GM13977 (cell line): ENCODE results near the gene OR2T11.

Experiments used
- DNase-seq: peaks from one replicate; pipeline ENCODE4 v3.0.0; 2012; ENCODE audit warnings: low spot score
- CTCF ChIP-seq: IDR thresholded peaks from 2 replicates; pipeline ENCODE4 v1.5.1; 2012; ENCODE audit warnings: mild to moderate bottlenecking, control low read depth; ENCODE audit not compliant: insufficient read depth; ENCODE audit errors: extremely low read depth, missing control alignments
- in situ Hi-C: fragments of 300-500 bp; cut with MboI; formaldehyde crosslinking; loops from one replicate; pipeline ENCODE4 v1.12.0; 2022; ENCODE audit warnings: low sequenced_read_pairs, low pct_unique_long_range_greater_than_20kb, mixed read lengths, inconsistent platforms; ENCODE audit not compliant: unreplicated experiment

Gene OR2T11

GRCh38 chr1:248597589-248597988 lies 37.3 kb downstream of the OR2T11 start, which contains the start of gene OR2T10:
TSS of gene OR2T10 (minus strand) at chr1:248597700. CDS start at chr1:248593768, 3,932 bp downstream.
- TF ChIP-seq CTCF, result no peak
- no peak for DNase-seq
- in situ Hi-C loops, result no loop called here

- DNase-seq, result no peak
- TF ChIP-seq CTCF, result no peak
- in situ Hi-C loops, result no loop called here
Measured at GRCh38 chr1:248596615-248597014, 38.3 kb downstream of the OR2T11 start.

- no peak for DNase-seq
- no peak for TF ChIP-seq CTCF
- in situ Hi-C loops, result no loop called here
Measured at GRCh38 chr1:248593226-248593625, 41.7 kb downstream of the OR2T11 start.

- in situ Hi-C loops, result no loop called here
- no peak for TF ChIP-seq CTCF
- DNase-seq, result no peak
Measured at GRCh38 chr1:248592655-248593054, 42.2 kb downstream of the OR2T11 start.

GRCh38 chr1:248590055-248590454 lies 44.8 kb downstream of the OR2T11 start:
- in situ Hi-C loops, result no loop called here
- DNase-seq, result no peak
- TF ChIP-seq CTCF, result no peak

- in situ Hi-C loops, result no loop called here
- DNase-seq, result peak; percentile 22
- TF ChIP-seq CTCF, result no peak
Measured at GRCh38 chr1:248589334-248589733, 45.6 kb downstream of the OR2T11 start.

GRCh38 chr1:248585266-248585665 lies 49.6 kb downstream of the OR2T11 start:
- in situ Hi-C loops, result no loop called here
- no peak for DNase-seq
- no peak for TF ChIP-seq CTCF
